ENCODE results near the gene SLAIN2.

The SLAIN2 gene

DNA sequence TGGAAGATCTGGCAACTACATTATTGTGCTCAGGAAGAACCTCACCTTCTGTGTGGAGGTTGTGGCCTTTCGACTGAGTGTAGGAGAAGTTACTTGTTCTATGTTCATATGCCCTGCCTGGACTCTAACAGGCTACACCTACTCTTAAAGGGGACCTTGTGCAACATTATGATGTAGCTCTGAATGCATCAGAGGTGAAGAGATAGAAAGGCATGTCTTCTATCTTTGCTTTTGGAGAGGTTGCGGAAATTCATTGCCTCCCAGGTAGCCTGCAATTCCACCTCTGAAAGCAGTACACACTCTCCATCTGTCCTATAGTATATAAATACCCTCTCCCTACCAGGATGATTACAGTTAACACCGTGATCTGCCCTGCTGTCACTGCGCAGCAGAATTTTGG lies 7.1 kb upstream of the SLAIN2 start:
- DNase-seq (ENCODE audit: low spot score): no peak

DNA sequence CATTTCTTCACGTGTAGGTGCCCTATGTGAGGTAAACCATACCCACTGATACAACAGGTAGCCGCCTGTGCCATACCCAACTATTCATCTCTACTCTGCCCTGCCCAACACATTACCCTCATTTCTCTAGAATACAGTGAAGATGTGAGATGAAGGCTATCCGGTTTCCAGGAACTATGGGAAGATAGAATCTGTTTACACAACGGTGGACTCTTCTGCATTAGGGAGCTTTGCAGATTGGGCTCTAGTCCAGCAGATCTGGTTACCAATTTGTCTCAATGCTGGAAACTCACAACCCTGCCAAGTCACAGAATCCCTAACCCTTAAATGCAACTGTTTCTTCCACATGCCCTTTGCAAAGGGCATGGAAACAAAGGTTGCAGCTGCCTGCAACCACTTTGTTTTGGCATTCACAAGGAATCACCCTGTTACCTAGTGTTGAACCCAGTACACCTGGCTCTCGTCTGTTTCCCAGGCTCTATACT lies 6.4 kb upstream of the SLAIN2 start:
- no peak for DNase-seq (ENCODE audit: low spot score)

DNA sequence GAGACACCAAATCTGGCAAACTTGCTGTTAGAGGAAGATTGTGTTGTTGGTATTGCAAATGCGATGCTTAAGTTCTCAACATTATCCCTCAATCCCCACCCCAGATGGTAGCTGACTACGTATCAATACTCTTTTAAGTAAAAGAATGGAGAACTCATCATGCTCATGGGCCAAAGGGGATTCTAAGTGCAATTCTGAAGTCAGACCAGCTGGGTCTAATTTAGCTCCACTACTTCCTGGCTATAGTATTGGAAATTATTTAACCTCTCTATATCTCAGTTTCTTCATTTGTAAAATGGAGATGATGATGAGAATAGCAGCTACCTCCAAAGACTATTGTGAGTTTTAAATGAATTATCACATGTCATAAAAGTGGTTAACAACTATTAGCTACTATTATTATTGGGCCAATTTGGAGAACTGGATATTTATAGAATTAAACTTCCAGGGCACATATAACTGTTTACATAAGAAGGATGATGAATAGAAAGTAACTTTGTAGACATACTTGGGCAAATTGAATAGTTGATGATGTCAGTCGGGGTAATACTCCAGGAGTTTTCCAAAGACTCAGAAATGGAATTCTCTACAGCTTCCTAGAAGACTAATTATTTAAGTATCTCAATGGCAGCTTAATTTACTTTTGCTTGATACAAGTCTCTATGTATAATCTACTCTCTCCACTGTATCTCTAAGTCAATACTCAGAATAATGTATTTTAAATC lies 5.0 kb upstream of the SLAIN2 start:
- DNase-seq (ENCODE audit: low spot score): no peak

DNA sequence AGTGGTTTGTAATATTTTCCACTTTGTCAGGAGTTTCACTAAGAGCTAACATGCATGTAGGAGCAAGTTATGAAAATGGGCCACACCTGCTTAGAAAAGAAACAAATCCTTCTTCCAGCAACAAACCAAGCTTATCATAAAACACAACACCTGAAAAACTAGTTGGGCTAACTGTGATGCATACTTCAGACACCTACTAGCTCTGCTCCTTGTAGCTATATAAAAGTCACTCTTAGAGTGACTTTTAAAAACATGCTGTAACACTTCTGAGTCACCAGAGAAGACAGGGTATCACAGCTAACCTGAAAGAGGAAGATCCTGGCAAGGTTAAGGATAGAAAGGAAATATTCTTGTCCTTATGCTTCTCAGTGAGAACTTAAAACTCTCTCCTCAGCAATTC lies 3.6 kb upstream of the SLAIN2 start:
- DNase-seq (ENCODE audit: low spot score): no peak

DNA sequence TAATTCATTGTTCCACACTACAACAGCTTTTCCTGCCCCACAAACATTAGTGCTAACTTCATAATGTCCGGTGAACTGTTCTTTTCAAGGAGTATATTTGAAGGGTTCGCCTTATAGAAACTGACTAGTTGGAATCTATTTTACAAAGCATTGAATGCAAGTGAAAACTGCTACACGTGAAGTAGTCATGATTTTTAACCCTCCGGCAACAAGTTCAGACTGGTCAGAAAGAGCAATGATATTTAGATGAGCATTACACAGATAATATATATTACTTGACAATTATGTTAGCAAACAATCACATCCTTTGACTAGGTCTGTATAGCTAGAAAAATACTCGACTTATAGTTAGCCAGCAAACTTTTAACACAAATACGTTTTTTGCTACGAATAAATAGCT lies 1.7 kb upstream of the SLAIN2 start:
- no peak for DNase-seq (ENCODE audit: low spot score)

DNA sequence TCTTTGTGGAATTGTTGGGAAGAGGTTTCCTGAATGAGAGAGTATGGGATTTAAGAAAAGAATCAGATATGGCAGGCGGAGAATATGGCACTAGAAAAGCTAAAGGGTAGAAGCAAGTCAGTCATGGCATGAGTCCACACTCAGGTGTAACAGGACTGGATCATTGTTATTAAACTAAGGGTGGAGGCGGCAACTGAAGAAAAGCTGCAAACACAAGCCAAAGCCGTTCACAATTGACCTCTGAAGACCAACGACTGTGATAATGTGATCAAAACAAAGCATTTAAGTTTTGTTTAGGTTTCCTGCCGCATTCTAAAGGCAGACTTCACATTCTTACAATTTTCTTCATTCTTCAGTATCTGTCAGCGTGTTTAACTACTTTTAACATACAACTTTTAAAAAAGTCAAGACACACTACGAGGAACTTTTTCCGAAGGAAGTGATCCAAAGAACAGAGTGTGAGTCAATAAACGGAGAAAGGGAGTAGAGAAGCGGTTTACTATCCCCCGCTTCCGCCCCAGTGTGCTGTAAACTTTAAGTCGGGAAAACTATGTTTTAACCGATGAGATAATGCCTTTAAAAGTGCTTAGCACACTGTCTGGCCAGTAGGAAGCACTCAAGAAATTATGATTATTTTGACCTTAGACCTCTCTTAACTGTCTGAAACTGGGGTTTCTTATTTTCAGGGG lies 909 bp upstream of the SLAIN2 start:
- DNase-seq (ENCODE audit: low spot score): peak; percentile 38

DNA sequence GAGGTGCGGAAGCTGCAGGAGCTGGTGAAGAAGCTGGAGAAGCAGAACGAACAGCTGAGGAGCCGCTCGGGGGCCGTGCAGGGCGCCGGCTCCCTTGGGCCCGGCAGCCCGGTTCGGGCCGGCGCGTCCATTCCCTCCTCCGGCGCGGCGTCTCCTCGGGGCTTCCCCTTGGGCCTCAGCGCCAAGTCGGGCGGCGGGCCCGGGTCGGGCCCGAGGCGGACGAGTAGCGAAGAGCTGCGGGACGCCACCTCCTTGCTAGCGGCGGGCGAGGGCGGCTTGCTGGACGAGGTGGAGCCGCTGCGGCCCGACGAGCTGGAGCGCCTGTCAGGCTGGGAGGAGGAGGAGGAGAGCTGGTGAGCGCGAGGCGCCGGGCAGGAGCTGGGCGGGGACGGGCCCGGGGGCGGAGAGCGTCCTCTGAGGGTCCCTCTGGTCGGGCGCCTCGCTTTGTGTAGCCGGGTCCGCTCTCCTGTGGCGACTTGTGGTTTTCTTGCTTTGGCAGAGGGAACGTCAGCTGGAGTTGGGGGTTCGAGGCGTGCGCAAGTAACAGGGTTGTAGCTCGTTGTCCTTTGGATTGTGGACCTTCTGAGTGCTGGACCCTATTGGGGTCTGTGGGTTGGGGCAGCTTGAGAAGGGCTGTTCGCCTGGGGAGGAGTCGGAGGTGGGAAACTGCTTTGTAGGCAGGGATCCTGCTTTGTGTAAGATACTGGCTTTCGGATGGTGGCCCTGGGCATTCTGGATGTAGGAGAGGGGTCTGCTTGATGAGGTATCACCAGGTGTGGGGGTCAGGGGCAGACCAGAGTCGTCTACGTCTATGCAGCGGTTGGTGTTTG lies 662 bp downstream of the SLAIN2 start:
- peak; percentile 42 for DNase-seq (ENCODE audit: low spot score)

DNA sequence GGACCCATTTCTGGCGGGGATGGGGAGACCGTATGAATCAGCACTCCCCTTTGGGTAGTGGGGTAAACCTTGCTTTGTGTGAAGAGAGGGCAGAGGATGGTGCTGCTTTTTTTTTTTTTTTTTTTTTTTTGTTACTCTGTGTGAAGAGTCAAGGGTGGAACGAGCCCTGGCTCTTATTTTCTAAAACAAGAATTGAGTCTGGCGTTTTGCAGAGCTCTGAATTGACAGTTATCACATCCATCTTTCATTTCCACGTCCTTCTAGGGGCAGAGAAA lies 1.2 kb downstream of the SLAIN2 start:
- DNase-seq (ENCODE audit: low spot score): no peak

DNA sequence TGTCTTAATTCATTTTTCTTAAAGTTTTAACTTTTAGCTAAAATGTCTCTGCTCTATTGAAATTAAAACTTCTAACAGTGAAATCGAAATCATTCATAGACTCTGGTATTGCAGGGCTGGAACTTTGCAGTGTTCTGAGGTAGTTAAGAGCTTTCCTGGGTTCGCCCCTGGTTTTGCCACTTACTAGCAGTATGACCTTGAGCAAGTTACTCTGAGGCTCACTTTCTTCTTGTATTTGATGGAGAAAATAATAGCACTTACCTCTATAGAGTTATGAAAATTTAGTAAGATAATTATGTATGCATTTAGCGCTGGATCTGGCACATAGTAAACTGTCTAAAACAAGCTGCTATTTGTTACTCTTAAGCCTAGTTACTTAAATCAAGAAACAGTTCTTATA lies 1.7 kb downstream of the SLAIN2 start:
- no peak for DNase-seq (ENCODE audit: low spot score)

DNA sequence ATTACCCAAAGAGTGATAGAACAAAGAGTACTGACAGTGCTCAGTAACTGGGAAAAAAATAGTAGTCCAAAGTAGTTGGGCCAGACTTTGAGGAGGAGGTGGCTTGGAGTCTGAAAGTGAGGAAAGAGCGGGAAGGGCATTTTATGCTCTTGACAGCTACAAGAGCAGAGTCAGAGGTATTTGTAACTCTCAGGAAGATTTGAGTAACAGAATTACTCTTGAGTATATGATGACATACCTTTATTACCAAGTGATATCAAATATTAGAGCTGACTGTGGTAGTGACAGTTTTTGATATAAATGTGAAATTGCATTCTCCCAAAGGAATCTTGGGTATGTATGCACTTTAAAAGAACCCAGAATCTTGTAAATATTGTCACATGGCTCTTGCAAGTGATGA lies 2.2 kb downstream of the SLAIN2 start:
- no peak for DNase-seq (ENCODE audit: low spot score)

DNA sequence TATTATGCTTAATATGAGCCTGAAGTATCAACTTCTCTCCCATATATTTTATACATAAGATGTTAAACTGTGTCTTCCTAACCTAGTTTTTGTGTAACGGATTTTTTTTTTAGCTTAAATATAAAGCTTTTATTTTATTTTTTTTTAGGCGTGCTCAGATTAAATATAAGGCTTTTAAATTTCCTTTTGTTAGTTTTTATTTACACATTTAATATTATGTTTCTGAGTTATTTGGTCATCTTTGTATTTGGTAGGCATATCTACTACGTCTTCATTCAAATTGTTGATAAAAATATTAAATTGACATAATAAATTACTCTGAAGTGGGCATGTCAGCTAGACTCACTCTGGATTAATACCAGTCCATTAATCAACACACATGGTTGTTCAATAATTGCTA lies 4.2 kb downstream of the SLAIN2 start:
- DNase-seq (ENCODE audit: low spot score): no peak

DNA sequence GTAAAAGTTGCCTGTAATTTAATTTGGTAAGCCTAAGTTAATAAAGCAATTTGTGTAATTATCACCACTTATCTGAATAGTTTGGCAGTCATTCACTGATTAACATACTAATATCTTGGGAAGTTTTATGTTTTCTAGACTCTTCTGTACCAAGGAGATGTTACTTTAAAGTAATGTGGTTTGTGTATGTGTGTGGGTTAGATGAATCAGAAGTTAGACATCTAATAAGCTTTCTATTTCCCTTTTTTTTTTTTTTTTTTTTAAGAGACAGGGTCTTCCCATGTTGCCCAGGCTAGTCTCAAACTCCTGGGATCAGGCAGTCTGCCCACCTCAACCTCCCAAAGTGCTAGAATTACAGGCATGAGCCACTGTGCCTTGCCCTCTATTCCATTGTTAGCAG lies 5.3 kb downstream of the SLAIN2 start:
- DNase-seq (ENCODE audit: low spot score): no peak

DNA sequence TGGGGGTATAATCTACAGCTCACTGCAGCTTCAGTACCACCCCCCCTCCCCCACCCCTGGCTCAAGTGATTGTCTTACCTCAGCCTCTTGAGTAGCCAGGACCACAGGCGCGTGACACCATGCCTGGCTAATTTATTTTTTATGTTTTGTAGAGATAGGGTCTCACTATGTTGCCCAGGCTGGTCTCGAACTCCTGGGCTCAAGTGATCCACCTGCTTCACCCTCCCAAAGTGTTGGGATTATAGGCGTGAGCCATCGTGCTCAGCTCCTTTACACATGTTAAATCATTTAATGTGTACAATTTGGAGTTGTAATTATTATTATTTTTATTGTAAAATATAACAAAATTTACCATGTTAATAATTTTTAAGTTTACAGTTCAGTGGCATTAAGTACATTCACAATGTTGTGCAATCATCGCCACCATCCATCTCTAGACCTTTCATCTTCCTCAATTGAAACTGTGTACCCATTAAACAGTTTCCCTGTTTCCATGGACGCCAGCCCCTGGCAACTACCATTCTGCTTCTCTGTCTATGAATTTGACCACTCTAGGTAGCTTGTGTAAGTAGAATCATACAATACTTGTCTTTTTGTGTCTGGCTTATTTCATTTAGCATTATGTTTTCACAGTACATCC lies 6.1 kb downstream of the SLAIN2 start:
- DNase-seq (ENCODE audit: low spot score): no peak

DNA sequence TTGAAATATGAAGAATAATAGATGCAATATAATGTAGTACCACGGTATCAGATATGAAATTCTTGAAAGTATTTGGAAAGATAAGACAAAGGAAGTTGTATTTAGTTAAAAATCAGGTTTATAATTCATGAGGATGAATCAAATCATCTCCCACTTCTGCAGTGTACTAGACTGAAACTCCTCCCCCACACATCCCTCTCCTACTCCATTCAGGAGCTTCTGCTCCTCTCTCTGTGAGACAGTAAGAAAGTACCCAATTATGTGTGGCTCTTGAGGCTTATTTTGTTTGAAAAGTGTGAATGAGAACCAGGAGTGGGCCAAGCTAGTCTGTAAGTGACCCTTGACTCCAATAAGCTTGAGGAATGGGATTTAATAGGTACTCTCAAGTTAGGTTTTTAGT lies 9.5 kb downstream of the SLAIN2 start:
- no peak for DNase-seq (ENCODE audit: low spot score)

DNA sequence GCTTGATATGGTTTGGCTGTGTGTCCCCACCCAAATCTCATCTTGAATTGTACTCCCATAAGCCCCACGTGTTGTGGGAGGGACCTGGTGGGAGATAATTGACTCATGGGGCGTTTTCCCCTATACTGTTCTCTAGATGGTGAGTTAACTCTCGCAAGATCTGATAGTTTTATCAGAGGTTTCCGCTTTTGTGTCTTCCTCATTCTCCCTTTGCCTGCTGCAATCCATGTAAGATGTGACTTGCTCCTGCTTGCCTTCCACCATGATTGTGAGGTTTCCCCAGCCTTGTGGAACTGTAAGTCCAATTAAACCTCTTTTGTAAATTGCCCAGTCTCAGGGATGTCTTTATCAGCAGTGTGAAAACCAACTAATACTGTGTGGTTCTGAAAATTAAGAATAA lies 11.5 kb downstream of the SLAIN2 start:
- DNase-seq (ENCODE audit: low spot score): no peak

DNA sequence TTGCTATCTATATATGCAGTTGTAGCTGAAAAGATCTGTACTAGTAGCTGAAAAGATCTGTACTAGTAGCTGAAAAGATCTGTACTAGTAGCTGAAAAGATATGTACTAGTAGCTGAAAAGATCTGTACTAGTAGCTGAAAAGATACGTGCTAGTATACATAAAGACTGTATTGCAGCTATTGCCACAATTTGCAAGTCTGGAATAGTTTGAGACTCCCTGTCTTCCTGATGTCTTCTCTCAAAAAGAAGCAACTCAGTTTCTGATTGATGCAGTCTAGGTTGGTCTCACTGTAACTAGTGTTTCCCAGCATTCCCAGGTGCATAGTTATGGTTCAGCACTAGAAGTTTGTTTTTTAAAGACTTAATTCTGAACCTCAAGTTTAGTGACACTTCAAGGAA lies 15.0 kb downstream of the SLAIN2 start:
- DNase-seq (ENCODE audit: low spot score): no peak

DNA sequence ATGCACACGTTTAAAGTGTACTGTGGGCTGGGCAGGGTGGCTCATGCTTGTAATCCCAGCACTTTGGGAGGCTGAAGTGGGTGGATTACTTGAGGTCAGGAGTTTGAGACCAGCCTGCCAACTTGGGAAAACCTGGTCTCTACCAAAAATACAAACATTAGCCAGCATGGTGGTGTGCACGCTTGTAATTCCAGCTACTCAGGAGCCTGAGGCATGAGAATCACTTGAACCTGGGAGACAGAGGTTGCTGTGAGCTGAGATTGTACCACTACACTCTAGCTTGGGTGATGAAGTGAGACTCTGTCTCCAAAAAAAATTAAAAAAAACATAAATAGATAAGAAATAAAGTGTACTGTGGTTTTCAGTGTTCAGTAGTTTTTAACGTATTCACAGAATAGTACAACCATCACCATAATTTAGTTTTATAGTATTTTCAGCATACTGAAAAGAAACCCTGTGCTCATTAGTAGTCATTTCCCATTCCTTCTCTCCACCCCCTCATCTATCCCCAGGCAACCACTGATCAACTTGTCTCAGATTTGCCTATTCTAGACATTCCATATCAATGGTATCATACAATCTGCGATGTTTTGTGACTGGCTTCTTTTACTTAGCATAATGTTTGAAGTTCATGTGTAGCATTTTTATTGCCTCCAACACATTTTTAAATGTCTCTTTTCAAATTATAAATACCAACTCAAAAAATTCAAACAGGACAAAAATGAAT lies 19.1 kb downstream of the SLAIN2 start:
- no peak for DNase-seq (ENCODE audit: low spot score)

DNA sequence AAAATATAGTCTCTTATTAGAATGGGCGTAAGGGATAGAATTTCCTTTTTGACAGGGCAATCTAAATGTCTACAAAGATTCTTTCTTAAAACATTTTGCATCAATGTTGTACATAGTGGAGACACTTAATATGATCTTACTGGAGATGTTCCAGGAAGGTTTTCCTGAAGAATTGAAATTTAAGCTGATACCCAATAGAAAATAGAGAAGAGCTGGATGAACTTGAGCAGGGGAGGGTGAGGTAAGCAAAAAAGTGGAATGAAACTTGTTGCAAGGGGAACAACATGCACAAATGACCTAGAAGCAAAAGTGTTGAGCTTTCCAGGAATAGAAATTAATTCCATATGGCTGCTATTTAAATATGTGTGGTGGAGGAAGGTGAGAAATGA lies 19.7 kb downstream of the SLAIN2 start:
- no peak for DNase-seq (ENCODE audit: low spot score)

DNA sequence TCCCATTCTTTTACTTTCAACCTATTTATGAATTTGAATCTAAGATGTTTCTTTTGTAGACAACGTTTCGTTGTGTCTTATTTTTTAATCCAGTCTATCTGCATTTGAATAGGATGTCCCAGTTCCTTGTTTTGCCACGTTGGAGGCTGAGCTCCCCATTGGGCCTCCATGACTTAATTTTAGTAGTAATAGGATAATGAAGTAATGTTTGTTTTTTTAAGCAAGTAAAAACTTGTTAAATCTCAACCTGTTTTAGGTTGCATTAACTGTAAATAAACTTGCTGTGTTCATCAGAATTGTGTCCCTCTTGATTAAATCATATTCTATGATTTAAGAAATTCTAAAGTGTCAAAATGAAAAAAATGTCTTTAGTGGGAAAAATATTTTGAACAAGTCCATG lies 25.3 kb downstream of the SLAIN2 start:
- no peak for DNase-seq (ENCODE audit: low spot score)

DNA sequence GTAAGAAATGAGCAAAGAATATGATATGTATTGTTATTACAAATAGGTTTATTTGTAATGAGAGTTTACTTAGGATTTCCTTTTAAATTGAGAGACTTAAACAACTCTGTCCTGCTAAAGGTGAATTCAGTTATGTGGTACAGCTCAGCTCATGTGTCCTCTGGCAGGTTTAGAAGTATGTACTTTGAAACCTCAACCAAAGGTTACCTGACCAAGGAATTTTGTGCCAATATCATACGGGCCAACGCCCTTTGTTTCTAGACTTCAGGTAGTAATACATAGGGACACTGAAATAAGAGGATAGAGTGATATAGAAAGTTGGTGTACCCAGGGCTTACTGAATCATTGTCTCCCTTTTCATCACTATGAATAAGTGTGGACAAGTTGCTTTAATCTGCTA lies 25.7 kb downstream of the SLAIN2 start:
- DNase-seq (ENCODE audit: low spot score): peak; percentile 43

DNA sequence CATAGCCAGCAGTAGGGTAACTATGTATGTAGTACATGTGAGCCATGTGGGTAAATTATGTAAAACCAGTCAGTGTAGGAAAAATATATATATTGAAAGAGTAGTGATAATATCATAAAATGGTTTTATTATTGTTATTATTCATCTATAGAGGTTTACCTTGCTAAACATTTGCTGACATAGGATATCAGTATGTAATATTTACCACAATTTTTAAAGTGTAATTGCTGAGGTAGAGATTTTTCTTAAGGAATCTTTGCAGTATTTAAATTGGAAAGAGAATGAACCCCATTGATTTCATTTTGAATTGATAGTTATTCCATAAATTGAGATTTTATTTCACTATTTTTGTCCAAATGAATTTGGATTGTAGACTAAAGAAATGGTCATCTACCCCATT lies 27.1 kb downstream of the SLAIN2 start:
- DNase-seq (ENCODE audit: low spot score): no peak

DNA sequence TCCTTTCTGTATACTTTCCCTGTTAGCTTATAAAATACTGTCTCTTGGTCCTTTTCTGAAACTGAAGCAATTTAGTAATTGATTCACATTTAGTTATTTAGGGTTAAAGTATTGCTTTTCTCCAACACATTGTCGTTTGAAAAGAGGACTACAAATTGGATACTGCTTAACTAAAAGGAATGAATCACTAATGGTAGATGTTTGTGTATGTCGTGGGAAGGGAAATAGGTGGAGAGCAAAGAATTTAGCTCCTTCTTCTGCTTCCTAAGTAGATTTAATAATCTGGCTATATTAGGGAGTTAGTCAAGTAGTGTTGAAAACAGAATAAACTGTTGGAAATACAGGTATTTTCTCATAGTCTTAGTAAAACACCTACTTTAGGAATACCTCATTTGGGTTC lies 27.9 kb downstream of the SLAIN2 start:
- no peak for DNase-seq (ENCODE audit: low spot score)

Data from SW480 (cell line).